ENCODE measurements around the gene SEL1L. TPM values are rescaled to one million over a fixed set of nuclear protein-coding genes. Genes with fewer than 3 reads are reported as not detected.
"Not testable (repeated sequence)": the region's sequence is repeated elsewhere in the genome, so short reads cannot be mapped to it uniquely, and the experiment has no call there.

SEL1L gene
- total RNA-seq, 2 experiments from 2014 or later, result 58.3 to 185 TPM

DNA sequence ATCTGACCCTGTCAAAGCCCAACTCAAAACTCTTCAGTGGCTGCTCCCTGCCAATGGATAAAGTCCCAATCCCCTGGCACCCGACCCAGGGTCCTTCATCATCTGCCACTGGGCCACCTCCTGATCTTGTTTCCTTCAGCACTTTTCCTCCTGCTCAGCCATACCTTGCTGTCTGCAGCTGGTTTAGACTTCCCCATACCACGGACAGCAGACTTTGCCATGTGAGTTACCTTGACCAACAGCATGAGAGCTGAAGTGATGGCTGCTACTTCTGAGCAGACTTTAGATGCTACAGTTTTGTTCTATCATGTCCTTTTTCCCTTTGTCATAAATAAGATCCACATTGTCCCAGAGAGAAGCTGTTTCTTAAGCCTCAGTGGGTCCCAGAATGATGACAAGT, 100.3 kb downstream of the SEL1L start:
- no peak for DNase-seq (ENCODE audit: low spot score)
- Histone ChIP-seq H2AFZ (ENCODE audit: low read length) (no peak overlapping the region), H3K9me3 (ENCODE audit: low read length) (no peaks in the 10 kb centered on the region), H3K9me2 (ENCODE audit: insufficient read depth, low read length) (no peaks in the 10 kb centered on the region), H3K27ac (ENCODE audit: low read depth, low read length, poor library complexity, severe bottlenecking) (no peak overlapping the region), H3K79me2 (ENCODE audit: insufficient read depth, low read depth, low read length) (no peaks in the 10 kb centered on the region), H3K4me3 (ENCODE audit: low read depth, low read length, poor library complexity, severe bottlenecking) (no peak overlapping the region), H3K4me1 (ENCODE audit: insufficient read depth, low read length, poor library complexity, severe bottlenecking) (no peaks in the 10 kb centered on the region), H3K36me3 (ENCODE audit: insufficient read depth, low read length) (no peaks in the 10 kb centered on the region), H4K20me1 (ENCODE audit: insufficient read depth, low read length) (no peaks in the 10 kb centered on the region), H3K4me2 (ENCODE audit: low read length) (no peak overlapping the region)
- TF ChIP-seq, protein P1, sequence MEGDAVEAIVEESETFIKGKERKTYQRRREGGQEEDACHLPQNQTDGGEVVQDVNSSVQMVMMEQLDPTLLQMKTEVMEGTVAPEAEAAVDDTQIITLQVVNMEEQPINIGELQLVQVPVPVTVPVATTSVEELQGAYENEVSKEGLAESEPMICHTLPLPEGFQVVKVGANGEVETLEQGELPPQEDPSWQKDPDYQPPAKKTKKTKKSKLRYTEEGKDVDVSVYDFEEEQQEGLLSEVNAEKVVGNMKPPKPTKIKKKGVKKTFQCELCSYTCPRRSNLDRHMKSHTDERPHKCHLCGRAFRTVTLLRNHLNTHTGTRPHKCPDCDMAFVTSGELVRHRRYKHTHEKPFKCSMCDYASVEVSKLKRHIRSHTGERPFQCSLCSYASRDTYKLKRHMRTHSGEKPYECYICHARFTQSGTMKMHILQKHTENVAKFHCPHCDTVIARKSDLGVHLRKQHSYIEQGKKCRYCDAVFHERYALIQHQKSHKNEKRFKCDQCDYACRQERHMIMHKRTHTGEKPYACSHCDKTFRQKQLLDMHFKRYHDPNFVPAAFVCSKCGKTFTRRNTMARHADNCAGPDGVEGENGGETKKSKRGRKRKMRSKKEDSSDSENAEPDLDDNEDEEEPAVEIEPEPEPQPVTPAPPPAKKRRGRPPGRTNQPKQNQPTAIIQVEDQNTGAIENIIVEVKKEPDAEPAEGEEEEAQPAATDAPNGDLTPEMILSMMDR (conservative IDR thresholded peaks at IDR 0.05; ENCODE audit: low read length), result no peak
- TF ChIP-seq EZH2phosphoT487 (IDR thresholded peaks at IDR 0.05; ENCODE audit: borderline replicate concordance, low read depth, low read length), result no peak
- no TSS peak for BruUV-seq (replicated peaks)
- POLR2A ChIA-PET, result no interaction called here
- intact Hi-C loops (cut with micrococcal nuclease; ENCODE audit: unreplicated experiment), result no loop called here
- CTCF ChIA-PET (ENCODE audit: unreplicated experiment), result no interaction called here

DNA sequence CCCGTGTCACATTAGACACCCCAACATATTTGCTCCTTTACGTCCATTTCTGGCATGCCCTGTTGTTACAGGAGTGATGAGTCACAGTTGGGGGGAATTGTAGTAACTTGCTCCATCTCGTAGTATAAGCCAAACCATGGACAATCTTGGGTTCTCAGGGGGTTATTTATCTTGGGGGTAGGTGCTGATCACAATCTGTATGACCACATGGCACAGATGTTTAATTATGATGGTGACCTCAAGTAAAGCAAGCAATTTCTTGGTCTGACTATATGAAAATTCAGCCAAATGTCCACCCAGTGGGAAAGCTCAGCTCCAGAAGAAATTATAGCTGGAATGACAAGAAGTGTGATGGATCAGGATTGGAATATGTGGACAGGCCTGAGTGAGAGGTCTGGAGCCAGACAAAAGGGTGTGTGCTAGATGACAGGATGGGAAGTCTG, 101.4 kb downstream of the SEL1L start:
- intact Hi-C loops (cut with micrococcal nuclease; ENCODE audit: unreplicated experiment), result no loop called here
- Histone ChIP-seq H3K4me2 (ENCODE audit: low read length) (no peak overlapping the region), H3K79me2 (ENCODE audit: insufficient read depth, low read depth, low read length) (no peaks in the 10 kb centered on the region), H4K20me1 (ENCODE audit: insufficient read depth, low read length) (no peaks in the 10 kb centered on the region), H3K4me1 (ENCODE audit: insufficient read depth, low read length, poor library complexity, severe bottlenecking) (no peaks in the 10 kb centered on the region), H3K27ac (ENCODE audit: low read depth, low read length, poor library complexity, severe bottlenecking) (no peak overlapping the region), H3K9me2 (ENCODE audit: insufficient read depth, low read length) (no peaks in the 10 kb centered on the region), H3K4me3 (ENCODE audit: low read depth, low read length, poor library complexity, severe bottlenecking) (no peak overlapping the region), H3K36me3 (ENCODE audit: insufficient read depth, low read length) (no peaks in the 10 kb centered on the region), H2AFZ (ENCODE audit: low read length) (no peak overlapping the region), H3K9me3 (ENCODE audit: low read length) (no peaks in the 10 kb centered on the region)
- CTCF ChIA-PET (ENCODE audit: unreplicated experiment), result no interaction called here
- no peak for DNase-seq (ENCODE audit: low spot score)
- no TSS peak for BruUV-seq (replicated peaks)
- POLR2A ChIA-PET, result interaction anchor here (0.7 kb wide), 1 partner anchor 109 kb away, joined by 6 read pairs; no protein-coding TSS in a partner anchor
- TF ChIP-seq, protein P1 (conservative IDR thresholded peaks at IDR 0.05; ENCODE audit: low read length), result no peak
- TF ChIP-seq EZH2phosphoT487 (IDR thresholded peaks at IDR 0.05; ENCODE audit: borderline replicate concordance, low read depth, low read length), result no peak

DNA sequence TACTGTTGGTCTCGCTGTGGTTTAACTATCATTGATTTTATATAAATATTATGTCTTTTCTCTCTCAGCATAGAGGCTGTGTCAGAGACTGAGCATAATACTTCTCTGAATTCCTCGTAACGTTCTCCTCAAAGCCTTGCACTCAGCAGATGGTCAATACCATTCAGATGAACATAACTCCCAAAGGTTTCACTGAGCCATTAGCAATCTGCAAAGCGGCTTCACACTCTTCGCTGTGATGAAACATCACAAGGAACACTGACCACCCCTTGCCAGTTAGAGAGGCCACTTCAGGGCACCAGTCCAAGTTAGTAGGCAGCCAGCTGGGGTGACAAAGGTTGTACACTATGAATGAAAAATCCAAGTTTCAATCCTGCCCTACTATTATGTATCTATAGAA, 103.4 kb downstream of the SEL1L start:
- no peaks in the 10 kb centered on the region for H3K79me2 ChIP-seq (ENCODE audit: insufficient read depth, low read depth, low read length)

DNA sequence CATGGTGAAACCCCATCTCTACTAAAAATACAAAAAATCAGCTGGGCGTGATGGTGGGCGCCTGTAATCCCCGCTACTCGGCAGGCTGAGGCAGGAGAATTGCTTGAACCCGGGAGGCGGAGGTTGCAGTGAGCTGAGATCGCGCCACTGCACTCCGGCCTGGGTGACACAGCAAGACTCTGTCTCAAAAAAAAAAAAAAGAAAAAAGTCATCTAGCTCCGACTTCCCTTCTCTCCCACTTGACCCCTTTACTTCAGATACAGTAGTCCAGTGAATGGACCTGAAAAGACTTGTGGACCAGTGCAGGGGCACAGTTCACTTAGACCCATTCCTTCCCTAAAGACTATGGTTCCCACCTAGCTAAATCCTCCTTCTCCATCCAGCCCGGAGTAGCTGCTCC, 103.9 kb downstream of the SEL1L start:
- H3K9me2 ChIP-seq (ENCODE audit: insufficient read depth, low read length); H2AFZ ChIP-seq (ENCODE audit: low read length); H3K27ac ChIP-seq (ENCODE audit: low read depth, low read length, poor library complexity, severe bottlenecking); H3K79me2 ChIP-seq (ENCODE audit: insufficient read depth, low read depth, low read length); H3K9me3 ChIP-seq (ENCODE audit: low read length); DNase-seq (ENCODE audit: low spot score); H3K4me2 ChIP-seq (ENCODE audit: low read length); BruUV-seq (replicated peaks); H3K36me3 ChIP-seq (ENCODE audit: insufficient read depth, low read length); intact Hi-C loops (cut with micrococcal nuclease; ENCODE audit: unreplicated experiment); H3K4me3 ChIP-seq (ENCODE audit: low read depth, low read length, poor library complexity, severe bottlenecking); H3K4me1 ChIP-seq (ENCODE audit: insufficient read depth, low read length, poor library complexity, severe bottlenecking); CTCF ChIA-PET (ENCODE audit: unreplicated experiment); H4K20me1 ChIP-seq (ENCODE audit: insufficient read depth, low read length): not testable (repeated sequence)
- POLR2A ChIA-PET, result interaction anchor here (1.2 kb wide), 1 partner anchor 27 kb away, joined by 4 read pairs; no protein-coding TSS in a partner anchor

More for the DNA sequence above, 103.4 kb downstream of the SEL1L start:
- DNase-seq (ENCODE audit: low spot score), result no peak
- POLR2A ChIA-PET, result interaction anchor here (1.2 kb wide), 1 partner anchor 26 kb away, joined by 4 read pairs; no protein-coding TSS in a partner anchor
- Histone ChIP-seq H2AFZ (ENCODE audit: low read length) (no peak overlapping the region), H3K4me3 (ENCODE audit: low read depth, low read length, poor library complexity, severe bottlenecking) (no peak overlapping the region), H3K36me3 (ENCODE audit: insufficient read depth, low read length) (no peaks in the 10 kb centered on the region), H3K4me2 (ENCODE audit: low read length) (no peak overlapping the region), H4K20me1 (ENCODE audit: insufficient read depth, low read length) (no peaks in the 10 kb centered on the region), H3K9me3 (ENCODE audit: low read length) (no peaks in the 10 kb centered on the region), H3K4me1 (ENCODE audit: insufficient read depth, low read length, poor library complexity, severe bottlenecking) (no peaks in the 10 kb centered on the region), H3K27ac (ENCODE audit: low read depth, low read length, poor library complexity, severe bottlenecking) (no peak overlapping the region), H3K9me2 (ENCODE audit: insufficient read depth, low read length) (no peaks in the 10 kb centered on the region)
- TF ChIP-seq EZH2phosphoT487 (IDR thresholded peaks at IDR 0.05; ENCODE audit: borderline replicate concordance, low read depth, low read length), result no peak
- TF ChIP-seq, protein P1 (conservative IDR thresholded peaks at IDR 0.05; ENCODE audit: low read length), result no peak
- CTCF ChIA-PET (ENCODE audit: unreplicated experiment), result no interaction called here
- BruUV-seq (replicated peaks), result no TSS peak
- intact Hi-C loops (cut with micrococcal nuclease; ENCODE audit: unreplicated experiment), result no loop called here
